CD4-positive, alpha-beta T cell (primary cell): Measurements from ENCODE around the gene PARD3B. TPM values are rescaled to one million over a fixed set of nuclear protein-coding genes. Genes with fewer than 3 reads are reported as not detected.

Source experiments
- ATAC-seq: fragments of 200-7000 bp; cut with Tn5 transposase; one replicate; pipeline ENCODE4 v1.10.0; 2022; ENCODE audit warnings: mild to moderate bottlenecking; ENCODE audit not compliant: poor library complexity
- CTCF ChIA-PET: fragments of 350-600 bp; sonication (Branson Sonifier 250); formaldehyde crosslinking; loops from one replicate; lab custom pipeline; 2021; ENCODE audit warnings: antibody characterized with exemption, inconsistent platforms; lab: Charles Lee
- POLR2A ChIA-PET: fragments of 350-600 bp; sonication (Branson Sonifier 250); formaldehyde crosslinking; loops from one replicate; lab custom pipeline; 2021; ENCODE audit warnings: antibody characterized with exemption, inconsistent platforms; lab: Charles Lee
- DNase-seq, 14 experiments: peaks; one replicate each; pipeline ENCODE4 v3.0.0-alpha.2; 2013 to 2020; ENCODE audit warnings: mixed read lengths in 2 of 14
- H3K27ac ChIP-seq, 2 donors: one replicate each; pipeline versions ENCODE4 v1.5.1 to v1.7.0; 2013; ENCODE audit warnings: low read length in 2 of 2, low read depth in 1 of 2, mild to moderate bottlenecking in 1 of 2
- H3K27me3 ChIP-seq, 2 experiments: 1 replicate in 1 of 2; 2 replicates in 1 of 2; pipeline versions ENCODE4 v1.6.1 to v1.7.0; 2013; ENCODE audit warnings: low read length in 2 of 2, control low read depth in 1 of 2, mild to moderate bottlenecking in 1 of 2, moderate library complexity in 1 of 2; ENCODE audit not compliant: insufficient read depth in 2 of 2, control insufficient read depth in 1 of 2
- H3K36me3 ChIP-seq: one replicate; pipeline ENCODE4 v1.6.1; 2013; ENCODE audit warnings: low read length, control low read depth; ENCODE audit not compliant: insufficient read depth
- H3K4me1 ChIP-seq: one replicate; pipeline ENCODE4 v1.6.1; 2013; ENCODE audit warnings: low read length, control low read depth; ENCODE audit not compliant: insufficient read depth
- H3K4me3 ChIP-seq: one replicate; pipeline ENCODE4 v1.5.1; 2013; ENCODE audit warnings: mild to moderate bottlenecking, low read length, moderate library complexity
- H3K9me3 ChIP-seq, 2 experiments: 1 replicate in 1 of 2; 2 replicates in 1 of 2; pipeline versions ENCODE4 v1.6.1 to v1.7.0; 2013; ENCODE audit warnings: low read length in 2 of 2, mild to moderate bottlenecking in 2 of 2, control low read depth in 1 of 2, moderate library complexity in 1 of 2; ENCODE audit not compliant: control insufficient read depth in 1 of 2, insufficient read depth in 1 of 2
- H3K27ac Mint-ChIP-seq: one replicate; pipeline ENCODE4 v1.8.0; 2020; ENCODE audit warnings: mixed read lengths
- H3K27me3 Mint-ChIP-seq: one replicate; pipeline ENCODE4 v1.8.0; 2021; ENCODE audit warnings: mixed read lengths
- H3K36me3 Mint-ChIP-seq: one replicate; pipeline ENCODE4 v1.8.0; 2021; ENCODE audit warnings: low read depth, mixed read lengths
- H3K4me1 Mint-ChIP-seq: one replicate; pipeline ENCODE4 v1.8.0; 2021; ENCODE audit warnings: low read depth, mixed read lengths
- H3K4me3 Mint-ChIP-seq: one replicate; pipeline ENCODE4 v1.8.0; 2020; ENCODE audit warnings: mild to moderate bottlenecking, mixed read lengths
- H3K9me3 Mint-ChIP-seq: one replicate; pipeline ENCODE4 v1.8.0; 2020; ENCODE audit warnings: mixed read lengths
- CTCF ChIP-seq: fragments of 200-600 bp; IDR thresholded peaks from one replicate; pipeline ENCODE4 v1.8.0; 2022; ENCODE audit warnings: antibody characterized with exemption, mild to moderate bottlenecking
- intact Hi-C, 2 experiments: fragments of 100-400 bp; cut with DNase I in 1 of 2; cut with micrococcal nuclease in 1 of 2; formaldehyde crosslinking; loops; one replicate each; pipeline versions ENCODE4 v1.15.1 to v1.9.0; 2023 to 2025; cut with DNase I, micrococcal nuclease
- total RNA-seq, 174 experiments: library from RNA in 2 of 174; stranded (reverse) in 2 of 174; gene quantifications; one replicate each; pipeline ENCODE4 v1.2.3 and lab custom pipeline; 2021 to 2026

PARD3B gene
- total RNA-seq, 2 experiments from 2014 or later = 0.87 to 1.9 TPM

DNA sequence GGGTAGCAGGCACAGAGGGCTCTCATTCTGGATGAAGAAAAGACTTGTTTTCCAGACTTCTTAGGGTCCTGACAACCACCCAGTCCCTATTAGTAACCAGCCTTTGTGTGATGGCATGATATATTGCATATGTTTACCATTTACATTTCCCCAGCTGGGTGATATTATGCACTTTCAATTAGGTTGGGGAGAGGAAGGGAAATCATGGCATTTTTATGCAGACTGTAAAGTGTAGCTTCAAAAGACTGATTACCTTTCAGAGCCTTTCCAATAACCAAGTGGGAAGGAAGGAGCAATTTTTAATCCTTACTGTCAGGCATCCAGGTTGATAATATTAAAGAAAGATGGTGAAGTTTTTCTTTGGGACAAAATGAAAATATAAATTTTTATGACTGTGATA is 896.2 kb downstream of the PARD3B start:
- Mint-ChIP-seq H3K4me3 (no peak overlapping the region), H3K36me3 (no peaks in the 10 kb centered on the region), H3K27ac (no peak overlapping the region), H3K27me3 (no peaks in the 10 kb centered on the region), H3K9me3 (peaks cover 2% of the 10 kb centered on the region), H3K4me1 (no peaks in the 10 kb centered on the region)
- H3K36me3 ChIP-seq = no peaks in the 10 kb centered on the region
- ATAC-seq (no peak), DNase-seq (no peak)
- TF ChIP-seq CTCF = no peak
- no peaks in the 10 kb centered on the region for H3K9me3 ChIP-seq
- no peak overlapping the region for H3K4me3 ChIP-seq
- ChIA-PET POLR2A (no interaction called here), CTCF (no interaction called here)
- H3K27me3 ChIP-seq = no peaks in the 10 kb centered on the region
- no peak overlapping the region for H3K27ac ChIP-seq
- intact Hi-C loops = no loop called here
- no peaks in the 10 kb centered on the region for H3K4me1 ChIP-seq

GRCh38 chr2:205448189-205448588 is 902.9 kb downstream of the PARD3B start:
- ChIA-PET CTCF (no interaction called here), POLR2A (no interaction called here)
- Mint-ChIP-seq H3K27ac (no peak overlapping the region), H3K4me3 (no peak overlapping the region), H3K27me3 (no peaks in the 10 kb centered on the region), H3K9me3 (peaks cover 2% of the 10 kb centered on the region), H3K36me3 (no peaks in the 10 kb centered on the region), H3K4me1 (no peaks in the 10 kb centered on the region)
- H3K4me1 ChIP-seq = no peaks in the 10 kb centered on the region
- DNase-seq (no peak), ATAC-seq (no peak)
- H3K4me3 ChIP-seq = no peak overlapping the region
- H3K27ac ChIP-seq = no peak overlapping the region
- no peaks in the 10 kb centered on the region for H3K9me3 ChIP-seq
- intact Hi-C loops = no loop called here
- H3K36me3 ChIP-seq = no peaks in the 10 kb centered on the region
- no peak for TF ChIP-seq CTCF
- peaks cover 0 to 2% of the 10 kb centered on the region in 2 experiments for H3K27me3 ChIP-seq

DNA sequence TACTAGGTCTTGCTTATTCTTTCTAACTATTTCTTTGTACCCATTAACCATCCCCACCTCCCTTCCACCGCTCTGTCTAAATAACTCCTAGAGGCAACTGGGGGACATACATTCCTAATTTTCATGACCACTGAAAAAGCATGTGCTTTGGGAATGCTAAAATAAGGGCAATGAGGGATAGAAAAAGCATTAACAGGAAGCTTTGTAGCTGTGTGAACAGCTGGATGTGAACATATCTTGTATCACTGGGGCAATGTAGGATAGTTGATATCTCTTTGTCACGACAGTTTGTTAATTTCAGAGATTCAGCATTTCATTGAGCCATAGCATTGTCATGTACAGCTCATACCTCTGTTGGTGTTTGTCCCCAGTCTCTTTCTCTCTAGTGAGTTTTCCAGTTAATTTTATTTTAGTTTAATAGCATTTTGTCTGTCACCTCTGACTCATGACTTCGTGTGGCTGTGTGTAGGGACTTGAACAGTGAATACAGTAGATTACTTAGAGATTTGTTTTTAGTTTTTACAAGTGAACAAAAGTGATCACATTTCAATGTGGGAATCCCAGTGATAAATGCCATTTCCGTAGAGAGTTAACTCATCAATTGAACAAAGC is 906.7 kb downstream of the PARD3B start:
- H3K4me3 Mint-ChIP-seq = no peak overlapping the region
- no peaks in the 10 kb centered on the region for H3K9me3 Mint-ChIP-seq
- Histone ChIP-seq H3K4me3 (no peak overlapping the region), H3K9me3 (no peaks in the 10 kb centered on the region), H3K4me1 (no peaks in the 10 kb centered on the region), H3K27me3 (peaks cover 0 to 2% of the 10 kb centered on the region in 2 experiments), H3K36me3 (no peaks in the 10 kb centered on the region), H3K27ac (no peak overlapping the region)
- ChIA-PET CTCF (no interaction called here), POLR2A (no interaction called here)
- no peak for DNase-seq
- no peak for ATAC-seq
- TF ChIP-seq CTCF = no peak
- H3K27ac Mint-ChIP-seq = no peak overlapping the region
- H3K36me3 Mint-ChIP-seq = no peaks in the 10 kb centered on the region
- no peaks in the 10 kb centered on the region for H3K4me1 Mint-ChIP-seq
- intact Hi-C loops = loop anchor here in 1 of 2 experiments (10.0 kb wide), 1 partner anchor 1127 kb away; no protein-coding TSS in a partner anchor
- no peaks in the 10 kb centered on the region for H3K27me3 Mint-ChIP-seq
